HepG2 (cell line): ENCODE measurements around the gene AP5B1. TPM values are rescaled to one million over a fixed set of nuclear protein-coding genes. Genes with fewer than 3 reads are reported as not detected.

Experiments used
- ATAC-seq: fragments of 200-7000 bp; cut with Tn5 transposase; 3 replicates; pipeline ENCODE4 v1.9.1; 2020; ENCODE audit warnings: mild to moderate bottlenecking, moderate library complexity
- BruUV-seq: library from RNA; stranded (reverse); fragments of 400-500 nt; replicated peaks from 2 replicates; lab custom pipeline; 2021; lab: Mats Ljungman, UMichigan
- CTCF ChIA-PET: fragments of 300-600 bp; formaldehyde crosslinking; extraction: SDS; loops from one replicate; lab custom pipeline; 2021; ENCODE audit warnings: low total read pairs, inconsistent platforms, low intra/inter-chr PET ratio; lab: Yijun Ruan, JAX
- POLR2A ChIA-PET: fragments of 350-600 bp; sonication (Branson Sonifier 250); formaldehyde crosslinking; loops from one replicate; lab custom pipeline; 2020; ENCODE audit warnings: antibody characterized with exemption, inconsistent platforms; lab: Yijun Ruan, JAX
- DNase-seq: peaks from one replicate; pipeline ENCODE4 v3.0.0-alpha.2; 2015; ENCODE audit warnings: low spot score
- FAIRE-seq: peaks from 3 replicates; lab custom pipeline; 2011; peaks lifted over from hg19 to GRCh38; lab: Jason Lieb, UNC
- H2AFZ ChIP-seq: one replicate; pipeline ENCODE4 v1.6.1; 2011; ENCODE audit warnings: low read length, inconsistent platforms
- H3K27ac ChIP-seq: fragments of 300-600 bp; 3 replicates; pipeline ENCODE4 v1.8.0; 2011; ENCODE audit warnings: mixed run types, mild to moderate bottlenecking, mixed read lengths, low read length, inconsistent platforms; ENCODE audit not compliant: insufficient read depth; ENCODE audit errors: extremely low read length
- H3K27me3 ChIP-seq, 2 experiments: fragments of 200-600 bp in 1 of 2; 2 replicates in 1 of 2; 3 replicates in 1 of 2; pipeline versions ENCODE4 v1.6.0 to v1.8.0; 2011; ENCODE audit warnings: low read length in 2 of 2, mild to moderate bottlenecking in 2 of 2, moderate library complexity in 2 of 2, inconsistent platforms in 1 of 2; ENCODE audit not compliant: insufficient read depth in 2 of 2, control insufficient read depth in 1 of 2
- H3K36me3 ChIP-seq, 2 experiments: fragments of 200-600 bp in 1 of 2; replicated peaks in 1 of 2; 2 replicates in 1 of 2; 3 replicates in 1 of 2; pipeline versions ENCODE4 v1.5.1 to v1.8.0; 2011; ENCODE audit warnings: low read length in 2 of 2, inconsistent platforms in 1 of 2; ENCODE audit not compliant: insufficient read depth in 2 of 2, control insufficient read depth in 1 of 2
- H3K4me1 ChIP-seq: 2 replicates; pipeline ENCODE4 v1.5.1; 2012; ENCODE audit warnings: low read length, inconsistent platforms; ENCODE audit not compliant: insufficient read depth
- H3K4me2 ChIP-seq: 2 replicates; pipeline ENCODE4 v1.6.0; 2011; ENCODE audit warnings: low read depth, low read length, inconsistent platforms
- H3K4me3 ChIP-seq, 3 experiments: fragments of 200-600 bp in 1 of 3; sonication (generic), shearing (Covaris generic) in 1 of 3; replicated peaks in 1 of 3; 2 replicates each; pipeline ENCODE4 v1.5.1; 2011 to 2016; ENCODE audit warnings: low read length in 3 of 3, inconsistent platforms in 2 of 3, low read depth in 2 of 3, mild to moderate bottlenecking in 2 of 3, control low read depth in 1 of 3, mixed read lengths in 1 of 3; ENCODE audit not compliant: insufficient read depth in 1 of 3
- H3K79me2 ChIP-seq: one replicate; pipeline ENCODE4 v1.6.1; 2011; ENCODE audit warnings: low read length, inconsistent platforms; ENCODE audit not compliant: insufficient read depth
- H3K9ac ChIP-seq: 2 replicates; pipeline ENCODE4 v1.6.0; 2011; ENCODE audit warnings: mild to moderate bottlenecking, low read depth, low read length, inconsistent platforms; ENCODE audit not compliant: insufficient read depth
- H3K9me3 ChIP-seq: 2 replicates; pipeline ENCODE4 v1.5.1; 2012; ENCODE audit warnings: mild to moderate bottlenecking, low read length
- H4K20me1 ChIP-seq: 2 replicates; pipeline ENCODE4 v1.6.0; 2011; ENCODE audit warnings: inconsistent platforms, mild to moderate bottlenecking, low read length, moderate library complexity; ENCODE audit not compliant: insufficient read depth
- CBX1 ChIP-seq: IDR thresholded peaks from one replicate; pipeline ENCODE4 v1.6.1; 2016; ENCODE audit warnings: antibody characterized with exemption, low read depth
- IKZF5 ChIP-seq: IDR thresholded peaks from 2 replicates; pipeline ENCODE4 v1.6.1; 2018; ENCODE audit warnings: missing genetic modification reagents, mild to moderate bottlenecking, missing compliant biosample characterization
- MED13 ChIP-seq: sonication (generic); formaldehyde crosslinking; IDR thresholded peaks from 2 replicates; pipeline ENCODE4 v1.5.0; 2020; ENCODE audit warnings: missing genetic modification reagents
- NFYC ChIP-seq: IDR thresholded peaks from 2 replicates; pipeline ENCODE4 v1.6.1; 2016; ENCODE audit warnings: missing genetic modification reagents, missing compliant biosample characterization
- RBM39 ChIP-seq: fragments of 200-400 bp; formaldehyde crosslinking; IDR thresholded peaks from one replicate; pipeline ENCODE4 v1.6.1; 2018; ENCODE audit warnings: antibody characterized with exemption, mild to moderate bottlenecking, low read depth, low read length; ENCODE audit not compliant: poor library complexity, severe bottlenecking
- SMC3 ChIP-seq: IDR thresholded peaks from 2 replicates; pipeline ENCODE4 v1.6.1; 2011; ENCODE audit warnings: low read length, improper control_type of control experiment
- ZNF205 ChIP-seq: IDR thresholded peaks from 2 replicates; pipeline ENCODE4 v1.6.1; 2018; ENCODE audit warnings: missing biosample characterization, missing genetic modification reagents
- ZNF572 ChIP-seq: sonication (generic); formaldehyde crosslinking; IDR thresholded peaks from 2 replicates; pipeline ENCODE4 v1.5.1; 2020; ENCODE audit warnings: mild to moderate bottlenecking, missing genetic modification reagents
- ZNF629 ChIP-seq: sonication (generic); formaldehyde crosslinking; conservative IDR thresholded peaks from 2 replicates; pipeline ENCODE4 v1.5.0; 2020; ENCODE audit warnings: missing genetic modification reagents
- WGBS: methylation state at CpG from one replicate; pipeline ENCODE4 v1.1.6; 2017; ENCODE audit warnings: low lambda C conversion rate; 5-methylcytosine and 5-hydroxymethylcytosine counted together
- in situ Hi-C: cut with HindIII; loops from 2 replicates; pipeline ENCODE4 v1.10.0; 2017; ENCODE audit warnings: low pct_unique_long_range_greater_than_20kb; ENCODE audit not compliant: extremely low pct_ligation_motif_present
- intact Hi-C: fragments of 100-400 bp; cut with micrococcal nuclease; formaldehyde crosslinking; loops from one replicate; pipeline ENCODE4 v1.10.0; 2022; ENCODE audit not compliant: unreplicated experiment
- polyA plus RNA-seq, 8 experiments: library from polyadenylated mRNA; depleted of rRNA in 3 of 8; stranded (reverse) in 7 of 8; unstranded in 1 of 8; fragments of >200 nt; fragmentation: Illumina TruSeq in 4 of 8; extraction: Trizol in 4 of 8; gene quantifications; 2 replicates each; pipeline versions ENCODE4 v1.2.1 to v1.2.3, GENCODE V29; 2011 to 2016; ENCODE audit warnings: low read depth in 4 of 8, missing spikeins in 1 of 8, mixed read lengths in 1 of 8; ENCODE audit not compliant: insufficient read depth in 1 of 8
- total RNA-seq, 5 experiments: library from RNA; depleted of rRNA; stranded (reverse); fragments of >200 nt; fragmentation: Illumina TruSeq; extraction: Trizol; gene quantifications; 2 replicates each; pipeline ENCODE4 v1.2.3, GENCODE V29; 2016; ENCODE audit warnings: low read depth in 1 of 5
- TF ChIP-seq, protein P1 (sequence below): sonication (generic); formaldehyde crosslinking; IDR thresholded peaks from 2 replicates; pipeline ENCODE4 v1.4.0; 2020; ENCODE audit warnings: mild to moderate bottlenecking, missing genetic modification reagents

The AP5B1 gene
- total and polyA plus RNA-seq, 2 of the 13 experiments (the other 11 are each of a cell fraction or from before 2014, with no cell fraction given): 1.7 to 4.4 TPM

DNA sequence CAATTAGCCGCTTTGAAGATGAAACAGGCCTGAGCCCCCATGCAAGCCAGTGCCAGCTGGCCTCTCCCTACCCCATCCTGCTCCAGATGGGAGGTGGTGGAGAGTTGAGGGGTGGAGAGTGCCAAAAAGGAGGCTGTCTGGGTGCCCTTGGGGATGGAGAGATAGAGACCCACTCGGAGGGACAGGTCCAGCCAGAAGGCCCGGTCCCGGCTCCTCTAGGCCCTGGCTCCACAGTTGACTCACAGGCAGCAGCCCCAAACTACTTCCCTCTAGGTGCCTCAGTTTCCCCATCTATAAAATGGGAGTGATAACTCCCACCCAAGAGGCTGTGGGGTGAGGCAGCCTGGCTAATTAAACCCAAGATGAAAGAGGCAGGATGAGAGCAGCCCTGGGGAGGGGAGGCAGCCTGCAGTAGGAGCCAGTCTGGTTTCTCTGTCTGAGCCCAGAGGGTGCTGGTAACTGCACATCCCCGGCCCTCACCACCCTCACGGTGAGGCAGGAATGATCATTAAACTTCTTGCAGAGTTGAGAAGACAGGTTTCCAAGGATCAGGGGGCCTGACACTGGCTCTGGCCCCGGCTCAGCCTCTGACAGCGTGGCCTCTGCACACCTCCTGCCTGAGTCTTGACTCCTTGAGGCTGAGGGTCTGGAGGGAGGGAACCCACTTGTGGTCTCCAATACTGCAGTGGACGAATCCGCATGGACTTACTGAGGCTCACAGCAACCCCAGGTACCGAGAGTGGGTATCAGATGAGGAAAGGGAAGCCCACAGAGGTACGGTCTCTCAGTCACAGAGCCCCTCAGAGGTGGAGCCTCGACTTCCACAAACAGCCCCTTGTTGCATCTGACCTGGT lies 1.4 kb upstream of the AP5B1 start:
- intact Hi-C loops (loop anchor here (5.0 kb wide), 2 partner anchors 35 to 545 kb away; no protein-coding TSS in a partner anchor), in situ Hi-C loops (loop anchor here (5.0 kb wide), 1 partner anchor 35 kb away; no protein-coding TSS in a partner anchor)
- POLR2A ChIA-PET: interaction anchor here (3.4 kb wide), 1 partner anchor 77 kb away, joined by 13 read pairs; the partner anchor contains the start of genes CFL1 and MUS81
- CTCF ChIA-PET: interaction anchor here (4.7 kb wide), 1 partner anchor 35 kb away, joined by 56 read pairs; no protein-coding TSS in a partner anchor
- Histone ChIP-seq H3K9me3 (no peaks in the 10 kb centered on the region), H3K4me1 (peaks cover 38% of the 10 kb centered on the region), H3K27me3 (peaks cover 8 to 45% of the 10 kb centered on the region in 2 experiments; a peak in 4 of 5 replicates), H3K9ac (no peak overlapping the region), H4K20me1 (no peaks in the 10 kb centered on the region), H3K4me3 (peak overlapping the region in 1 of 3 experiments; percentile 92; a peak in 2 of 6 replicates), H3K36me3 (no peaks in the 10 kb centered on the region), H3K4me2 (peak overlapping the region; percentile 85), H2AFZ (no peak overlapping the region), H3K27ac (no peak overlapping the region), H3K79me2 (no peaks in the 10 kb centered on the region)
- peak; percentile 71 for TF ChIP-seq ZNF629 (CRISPR knock-in tag)
- TF ChIP-seq, protein P1, sequence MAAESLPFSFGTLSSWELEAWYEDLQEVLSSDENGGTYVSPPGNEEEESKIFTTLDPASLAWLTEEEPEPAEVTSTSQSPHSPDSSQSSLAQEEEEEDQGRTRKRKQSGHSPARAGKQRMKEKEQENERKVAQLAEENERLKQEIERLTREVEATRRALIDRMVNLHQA: no peak
- no peak for TF ChIP-seq NFYC (CRISPR knock-in tag)
- no peak for TF ChIP-seq IKZF5 (CRISPR knock-in tag)
- TF ChIP-seq MED13: no peak
- TF ChIP-seq SMC3: no peak
- TF ChIP-seq RBM39: peak; percentile 7
- no peak for TF ChIP-seq CBX1
- TF ChIP-seq ZNF205 (CRISPR knock-in tag): no peak
- TF ChIP-seq ZNF572: no peak
- WGBS: 38% methylated on average over 7 of the region's 13 CpGs
- DNase-seq (no peak), FAIRE-seq (no peak), ATAC-seq (no peak)
- BruUV-seq: no TSS peak
